ENCODE measurements around the gene IQCH.

DNA sequence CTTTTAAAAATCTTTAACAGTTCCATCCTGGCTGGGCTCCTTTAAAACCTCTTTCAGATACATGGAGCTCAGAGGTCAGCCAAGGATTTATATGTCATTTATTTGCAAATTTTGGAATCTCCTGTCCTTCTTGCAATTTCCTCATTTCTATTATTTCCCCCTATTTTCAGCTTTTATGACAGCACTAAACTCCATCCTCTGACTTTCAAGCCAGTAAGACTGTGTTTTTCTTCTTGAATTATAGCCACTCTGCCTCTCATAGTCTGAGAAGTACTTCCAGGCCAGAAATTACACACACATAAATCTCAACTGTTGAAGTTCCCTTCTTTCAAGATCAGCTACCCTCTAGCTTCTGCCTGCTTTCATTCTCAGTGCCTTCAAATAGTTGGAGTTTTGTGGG, 73.2 kb downstream of the IQCH start:
- TF ChIP-seq, protein P1, sequence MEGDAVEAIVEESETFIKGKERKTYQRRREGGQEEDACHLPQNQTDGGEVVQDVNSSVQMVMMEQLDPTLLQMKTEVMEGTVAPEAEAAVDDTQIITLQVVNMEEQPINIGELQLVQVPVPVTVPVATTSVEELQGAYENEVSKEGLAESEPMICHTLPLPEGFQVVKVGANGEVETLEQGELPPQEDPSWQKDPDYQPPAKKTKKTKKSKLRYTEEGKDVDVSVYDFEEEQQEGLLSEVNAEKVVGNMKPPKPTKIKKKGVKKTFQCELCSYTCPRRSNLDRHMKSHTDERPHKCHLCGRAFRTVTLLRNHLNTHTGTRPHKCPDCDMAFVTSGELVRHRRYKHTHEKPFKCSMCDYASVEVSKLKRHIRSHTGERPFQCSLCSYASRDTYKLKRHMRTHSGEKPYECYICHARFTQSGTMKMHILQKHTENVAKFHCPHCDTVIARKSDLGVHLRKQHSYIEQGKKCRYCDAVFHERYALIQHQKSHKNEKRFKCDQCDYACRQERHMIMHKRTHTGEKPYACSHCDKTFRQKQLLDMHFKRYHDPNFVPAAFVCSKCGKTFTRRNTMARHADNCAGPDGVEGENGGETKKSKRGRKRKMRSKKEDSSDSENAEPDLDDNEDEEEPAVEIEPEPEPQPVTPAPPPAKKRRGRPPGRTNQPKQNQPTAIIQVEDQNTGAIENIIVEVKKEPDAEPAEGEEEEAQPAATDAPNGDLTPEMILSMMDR (IDR thresholded peaks at IDR 0.05) = no peak
- TF ChIP-seq POLR2AphosphoS5 (IDR thresholded peaks at IDR 0.05) (no peak), POLR2A (IDR thresholded peaks at IDR 0.05) (no peak), EP300 (IDR thresholded peaks at IDR 0.05; ENCODE audit: low read depth) (no peak)

Measured in transverse colon (tissue), 4 donors.